Measurements from ENCODE around the gene VRTN. TPM values are rescaled to one million over a fixed set of nuclear protein-coding genes. Genes with fewer than 3 reads are reported as not detected.

VRTN gene
- total and polyA plus RNA-seq, 2 of the 13 experiments (the other 11 are each of a cell fraction or from before 2014, with no cell fraction given) = not detected

GRCh38 chr14:74302634-74303569, 45.4 kb upstream of the VRTN start, which contains the start of gene ABCD4 (continued):
- TF ChIP-seq EZH2 (conservative IDR thresholded peaks at IDR 0.05; ENCODE audit: low read depth, low read length) (no peak), ZNF775 (CRISPR knock-in tag; IDR thresholded peaks at IDR 0.05; ENCODE audit: borderline replicate concordance) (no peak), ARNT2 (CRISPR knock-in tag; IDR thresholded peaks at IDR 0.05; ENCODE audit: low read depth) (peak; percentile 82), WIZ (CRISPR knock-in tag; IDR thresholded peaks at IDR 0.05) (no peak), ZNF672 (CRISPR knock-in tag; IDR thresholded peaks at IDR 0.05) (no peak), GFI1 (CRISPR knock-in tag; IDR thresholded peaks at IDR 0.05; ENCODE audit: borderline replicate concordance) (no peak), TBX3 (IDR thresholded peaks at IDR 0.05; ENCODE audit: borderline replicate concordance) (no peak), ZMAT5 (CRISPR knock-in tag; IDR thresholded peaks at IDR 0.05; ENCODE audit: borderline replicate concordance, low read depth) (no peak), SNAI1 (CRISPR knock-in tag; IDR thresholded peaks at IDR 0.05; ENCODE audit: borderline replicate concordance) (peak; percentile 75; the same call in 1 of the 2 replicates), SP4 (CRISPR knock-in tag; IDR thresholded peaks at IDR 0.05) (peak; percentile 80), ZBTB1 (CRISPR knock-in tag; IDR thresholded peaks at IDR 0.05; ENCODE audit: borderline replicate concordance) (peak; percentile 78; the same call in 1 of the 2 replicates), RFXANK (CRISPR knock-in tag; IDR thresholded peaks at IDR 0.05) (peak; percentile 48; the same call in 1 of the 2 replicates), ZNF142 (CRISPR knock-in tag; IDR thresholded peaks at IDR 0.05) (0 out of 2 replicates have a peak, but pooled peaks have one; percentile 45), DNMT1 (CRISPR knock-in tag; IDR thresholded peaks at IDR 0.05) (no peak), BCL6 (CRISPR knock-in tag; IDR thresholded peaks at IDR 0.05) (peak; percentile 47), ZNF296 (CRISPR knock-in tag; conservative IDR thresholded peaks at IDR 0.05) (no peak), ZNF607 (CRISPR knock-in tag; IDR thresholded peaks at IDR 0.05; ENCODE audit: borderline replicate concordance) (peak; percentile 88; the same call in 1 of the 2 replicates), IKZF4 (CRISPR knock-in tag; IDR thresholded peaks at IDR 0.05; ENCODE audit: borderline replicate concordance, low read depth, not compliant biosample characterization) (no peak)

All from HepG2 (cell line).